HEK293 (cell line): ENCODE data around the gene CLECL1.

Experiments
- CTCF ChIA-PET: fragments of 350-600 bp; formaldehyde crosslinking; extraction: SDS; loops from one replicate; lab custom pipeline; 2021; ENCODE audit warnings: antibody characterized with exemption; lab: Yijun Ruan, JAX
- POLR2A ChIA-PET: fragments of 300-600 bp; formaldehyde crosslinking; extraction: SDS; loops from one replicate; lab custom pipeline; 2020; ENCODE audit warnings: antibody characterized with exemption, inconsistent platforms; lab: Yijun Ruan, JAX
- H3K27ac ChIP-seq: fragments of 200-500 bp; sonication (Bioruptor generic); 2 replicates; pipeline ENCODE4 v1.5.1; 2014; ENCODE audit warnings: low read depth, low read length, control low read depth, inconsistent platforms; ENCODE audit errors: extremely low read depth
- H3K36me3 ChIP-seq, 2 experiments: fragments of 200-500 bp in 1 of 2; sonication (Bioruptor generic) in 1 of 2; 1 replicate in 1 of 2; 2 replicates in 1 of 2; pipeline ENCODE4 v1.5.1; 2014 to 2017; ENCODE audit warnings: inconsistent platforms in 2 of 2, low read length in 2 of 2; ENCODE audit not compliant: control insufficient read depth in 2 of 2, insufficient read depth in 1 of 2
- H3K4me1 ChIP-seq: fragments of 200-500 bp; sonication (Bioruptor generic); 2 replicates; pipeline ENCODE4 v1.5.1; 2014; ENCODE audit warnings: mild to moderate bottlenecking, low read length, inconsistent platforms; ENCODE audit not compliant: control insufficient read depth, insufficient read depth
- H3K4me3 ChIP-seq: 2 replicates; pipeline ENCODE4 v1.5.1; 2011; ENCODE audit warnings: low read depth, mild to moderate bottlenecking, control low read depth, low read length, moderate library complexity
- H3K9me3 ChIP-seq: fragments of 200-500 bp; sonication (Bioruptor generic); 2 replicates; pipeline ENCODE4 v1.5.1; 2014; ENCODE audit warnings: low read depth, low read length, inconsistent platforms; ENCODE audit not compliant: control insufficient read depth, insufficient read depth
- HOXA7 ChIP-seq: sonication (generic); formaldehyde crosslinking; IDR thresholded peaks from 2 replicates; pipeline ENCODE4 v1.8.1; 2022; ENCODE audit warnings: missing genetic modification reagents, borderline replicate concordance
- OSR2 ChIP-seq: fragments of 450-650 bp; formaldehyde crosslinking; IDR thresholded peaks from 2 replicates; pipeline ENCODE4 v1.5.1; 2016; ENCODE audit warnings: missing biosample characterization, missing genetic modification characterization
- OVOL3 ChIP-seq: fragments of 450-650 bp; formaldehyde crosslinking; IDR thresholded peaks from 2 replicates; pipeline ENCODE4 v1.5.1; 2016; ENCODE audit warnings: missing biosample characterization, missing genetic modification characterization
- TCF7L2 ChIP-seq: IDR thresholded peaks from 2 replicates; pipeline ENCODE4 v1.6.1; 2011; ENCODE audit warnings: low read depth, mild to moderate bottlenecking, inconsistent platforms, low read length, moderate library complexity, borderline replicate concordance
- ZBTB17 ChIP-seq: fragments of 450-650 bp; formaldehyde crosslinking; IDR thresholded peaks from 2 replicates; pipeline ENCODE4 v1.5.1; 2016; ENCODE audit warnings: missing biosample characterization, missing genetic modification characterization
- ZBTB7A ChIP-seq: fragments of 450-650 bp; formaldehyde crosslinking; IDR thresholded peaks from 2 replicates; pipeline ENCODE4 v1.5.1; 2016; ENCODE audit warnings: low read depth, missing biosample characterization, missing genetic modification characterization
- ZNF140 ChIP-seq: fragments of 450-650 bp; formaldehyde crosslinking; IDR thresholded peaks from 2 replicates; pipeline ENCODE4 v1.5.1; 2016; ENCODE audit warnings: missing biosample characterization, missing genetic modification characterization
- ZNF155 ChIP-seq: fragments of 450-650 bp; formaldehyde crosslinking; IDR thresholded peaks from 2 replicates; pipeline ENCODE4 v1.5.1; 2016; ENCODE audit warnings: missing biosample characterization, missing genetic modification characterization
- ZNF16 ChIP-seq: fragments of 450-650 bp; formaldehyde crosslinking; IDR thresholded peaks from 2 replicates; pipeline ENCODE4 v1.5.1; 2016; ENCODE audit warnings: low read depth, missing biosample characterization, missing genetic modification characterization
- ZNF184 ChIP-seq: fragments of 450-650 bp; IDR thresholded peaks from 2 replicates; pipeline ENCODE4 v1.5.1; 2018; ENCODE audit warnings: missing biosample characterization, mild to moderate bottlenecking, missing genetic modification characterization
- ZNF311 ChIP-seq: fragments of 450-650 bp; formaldehyde crosslinking; IDR thresholded peaks from 2 replicates; pipeline ENCODE4 v1.5.1; 2017; ENCODE audit warnings: missing biosample characterization, missing genetic modification characterization, borderline replicate concordance
- ZNF324 ChIP-seq: fragments of 450-650 bp; formaldehyde crosslinking; IDR thresholded peaks from 2 replicates; pipeline ENCODE4 v1.5.1; 2016; ENCODE audit warnings: missing biosample characterization, missing genetic modification characterization
- ZNF366 ChIP-seq: fragments of 450-650 bp; formaldehyde crosslinking; conservative IDR thresholded peaks from 2 replicates; pipeline ENCODE4 v1.5.1; 2016; ENCODE audit warnings: missing biosample characterization, missing genetic modification characterization
- ZNF37A ChIP-seq: fragments of 450-650 bp; IDR thresholded peaks from 2 replicates; pipeline ENCODE4 v1.5.1; 2018; ENCODE audit warnings: missing biosample characterization, missing genetic modification characterization
- ZNF510 ChIP-seq: fragments of 450-650 bp; formaldehyde crosslinking; IDR thresholded peaks from 2 replicates; pipeline ENCODE4 v1.5.1; 2018; ENCODE audit warnings: mild to moderate bottlenecking, missing genetic modification characterization, missing biosample characterization; ENCODE audit not compliant: insufficient replicate concordance
- ZNF596 ChIP-seq: fragments of 450-650 bp; IDR thresholded peaks from 2 replicates; pipeline ENCODE4 v1.5.0; 2018; ENCODE audit warnings: missing biosample characterization, mild to moderate bottlenecking, missing genetic modification characterization, moderate library complexity
- ZNF610 ChIP-seq: fragments of 450-650 bp; formaldehyde crosslinking; IDR thresholded peaks from 2 replicates; pipeline ENCODE4 v1.5.1; 2016; ENCODE audit warnings: missing biosample characterization, missing genetic modification characterization, borderline replicate concordance
- ZNF629 ChIP-seq: fragments of 450-650 bp; formaldehyde crosslinking; IDR thresholded peaks from 2 replicates; pipeline ENCODE4 v1.5.1; 2017; ENCODE audit warnings: missing biosample characterization, missing genetic modification characterization
- ZNF837 ChIP-seq: fragments of 450-650 bp; formaldehyde crosslinking; IDR thresholded peaks from 2 replicates; pipeline ENCODE4 v1.5.1; 2016; ENCODE audit warnings: missing biosample characterization, missing genetic modification characterization
- TF ChIP-seq, protein P1 (sequence below): fragments of 450-650 bp; formaldehyde crosslinking; IDR thresholded peaks from 2 replicates; pipeline ENCODE4; 2016; ENCODE audit warnings: missing biosample characterization, missing genetic modification characterization
- TF ChIP-seq, protein P2 (sequence below): fragments of 450-650 bp; formaldehyde crosslinking; IDR thresholded peaks from 2 replicates; pipeline ENCODE4 v1.5.1; 2016; ENCODE audit warnings: missing biosample characterization, missing genetic modification characterization
- TF ChIP-seq, protein P3 (sequence below): fragments of 450-650 bp; formaldehyde crosslinking; IDR thresholded peaks from 2 replicates; pipeline ENCODE4 v1.5.1; 2016; ENCODE audit warnings: missing biosample characterization, missing genetic modification characterization

Gene CLECL1

DNA sequence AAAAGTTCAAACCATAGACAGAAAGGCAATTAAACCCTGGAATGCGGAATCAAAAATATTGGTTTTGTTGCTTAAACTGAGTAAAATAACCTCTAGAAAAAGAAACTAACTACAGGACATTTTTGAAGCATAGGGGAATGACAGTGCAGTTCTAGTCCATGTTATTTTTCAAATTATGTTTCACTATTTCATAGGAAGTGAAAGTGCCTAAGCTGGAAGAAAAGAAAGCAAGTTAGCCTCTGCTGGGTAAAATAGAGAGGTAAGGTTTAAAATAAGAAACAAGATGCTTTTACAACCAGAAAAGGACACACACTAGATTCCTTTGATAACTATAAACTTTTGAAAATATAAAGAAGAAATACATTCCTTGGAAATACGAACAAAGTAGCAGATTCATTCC, 1.1 kb downstream of the CLECL1 start:
- no peaks in the 10 kb centered on the region for H3K36me3 ChIP-seq
- no peaks in the 10 kb centered on the region for H3K9me3 ChIP-seq
- TF ChIP-seq ZBTB17 (tag by site-specific recombination) (no peak), ZNF155 (tag by site-specific recombination) (no peak), ZNF311 (tag by site-specific recombination) (no peak), TCF7L2 (no peak), ZNF324 (tag by site-specific recombination) (no peak), ZNF596 (tag by site-specific recombination) (no peak), ZNF140 (no peak), ZNF37A (tag by site-specific recombination) (no peak), ZNF629 (no peak), ZNF510 (tag by site-specific recombination) (no peak), ZNF366 (no peak), ZNF837 (no peak)
- TF ChIP-seq, protein P1, sequence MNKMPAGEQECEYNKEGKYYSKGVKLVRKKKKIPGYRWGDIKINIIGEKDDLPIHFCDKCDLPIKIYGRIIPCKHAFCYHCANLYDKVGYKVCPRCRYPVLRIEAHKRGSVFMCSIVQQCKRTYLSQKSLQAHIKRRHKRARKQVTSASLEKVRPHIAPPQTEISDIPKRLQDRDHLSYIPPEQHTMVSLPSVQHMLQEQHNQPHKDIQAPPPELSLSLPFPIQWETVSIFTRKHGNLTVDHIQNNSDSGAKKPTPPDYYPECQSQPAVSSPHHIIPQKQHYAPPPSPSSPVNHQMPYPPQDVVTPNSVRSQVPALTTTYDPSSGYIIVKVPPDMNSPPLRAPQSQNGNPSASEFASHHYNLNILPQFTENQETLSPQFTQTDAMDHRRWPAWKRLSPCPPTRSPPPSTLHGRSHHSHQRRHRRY: no peak
- TF ChIP-seq, all 188 proteins: peak for 0
- ChIA-PET POLR2A (no interaction called here), CTCF (no interaction called here)
- H3K4me3 ChIP-seq: no peak overlapping the region
- no peak overlapping the region for H3K27ac ChIP-seq
- no peaks in the 10 kb centered on the region for H3K4me1 ChIP-seq

DNA sequence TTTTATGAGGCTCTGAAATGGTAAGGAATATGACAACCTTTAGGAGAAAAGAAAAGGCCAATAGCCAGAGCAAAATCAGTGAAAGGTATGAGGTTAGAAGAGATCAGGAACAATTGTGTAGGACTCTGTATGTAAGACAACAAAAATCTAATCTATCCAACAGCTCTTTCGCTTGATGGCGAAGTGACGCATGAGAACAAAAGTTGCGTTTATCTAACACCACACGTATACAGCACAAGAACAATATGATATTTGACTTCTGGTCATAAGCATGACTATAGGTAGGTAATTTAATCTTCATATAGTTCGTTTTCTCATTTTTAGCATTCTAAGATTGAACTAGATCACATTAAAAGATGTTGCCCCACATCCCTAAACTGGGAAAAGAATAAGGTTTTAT, 1.5 kb downstream of the CLECL1 start:
- CTCF ChIA-PET: no interaction called here
- Histone ChIP-seq H3K4me3 (no peak overlapping the region), H3K9me3 (no peaks in the 10 kb centered on the region), H3K4me1 (no peaks in the 10 kb centered on the region), H3K27ac (no peak overlapping the region), H3K36me3 (no peaks in the 10 kb centered on the region)
- TF ChIP-seq ZBTB7A (tag by site-specific recombination) (no peak), HOXA7 (CRISPR knock-in tag) (no peak), ZNF184 (tag by site-specific recombination) (no peak), ZNF610 (tag by site-specific recombination) (no peak)
- POLR2A ChIA-PET: no interaction called here

DNA sequence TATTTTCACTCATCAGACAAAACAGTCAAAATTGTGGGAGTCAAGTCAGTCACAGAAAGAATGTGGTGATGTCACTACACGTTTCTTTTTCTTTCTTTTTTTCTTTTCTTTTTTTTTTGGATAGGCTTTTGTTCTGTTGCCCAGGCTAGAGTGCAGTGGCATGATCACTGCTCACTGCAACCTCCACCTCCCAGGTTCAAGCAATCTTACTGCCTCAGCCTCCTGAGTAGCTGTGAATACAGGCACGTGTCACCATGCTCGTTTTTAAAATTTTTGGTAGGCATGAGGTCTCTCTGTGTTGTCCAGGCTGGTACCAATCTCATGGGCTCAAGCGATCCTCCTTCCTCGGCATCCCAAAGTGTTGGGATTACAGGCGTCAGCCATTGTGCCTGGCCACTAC, 2.3 kb downstream of the CLECL1 start:
- no peak overlapping the region for H3K27ac ChIP-seq
- no peak overlapping the region for H3K4me3 ChIP-seq
- no peaks in the 10 kb centered on the region for H3K4me1 ChIP-seq
- ChIA-PET POLR2A (no interaction called here), CTCF (interaction anchor here (1.5 to 1.7 kb wide), 2 partner anchors 12 to 20 kb away, joined by 7 to 10 read pairs; no protein-coding TSS in a partner anchor)
- TF ChIP-seq OVOL3 (tag by site-specific recombination) (no peak), ZBTB7A (tag by site-specific recombination) (no peak), OSR2 (tag by site-specific recombination) (no peak), ZNF16 (tag by site-specific recombination) (no peak)
- TF ChIP-seq, protein P2, sequence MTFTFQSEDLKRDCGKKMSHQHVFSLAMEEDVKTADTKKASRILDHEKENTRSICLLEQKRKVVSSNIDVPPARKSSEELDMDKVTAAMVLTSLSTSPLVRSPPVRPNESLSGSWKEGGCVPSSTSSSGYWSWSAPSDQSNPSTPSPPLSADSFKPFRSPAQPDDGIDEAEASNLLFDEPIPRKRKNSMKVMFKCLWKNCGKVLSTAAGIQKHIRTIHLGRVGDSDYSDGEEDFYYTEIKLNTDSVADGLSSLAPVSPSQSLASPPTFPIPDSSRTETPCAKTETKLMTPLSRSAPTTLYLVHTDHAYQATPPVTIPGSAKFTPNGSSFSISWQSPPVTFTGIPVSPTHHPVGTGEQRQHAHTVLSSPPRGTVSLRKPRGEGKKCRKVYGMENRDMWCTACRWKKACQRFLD (tag by site-specific recombination): no peak
- TF ChIP-seq, protein P3, sequence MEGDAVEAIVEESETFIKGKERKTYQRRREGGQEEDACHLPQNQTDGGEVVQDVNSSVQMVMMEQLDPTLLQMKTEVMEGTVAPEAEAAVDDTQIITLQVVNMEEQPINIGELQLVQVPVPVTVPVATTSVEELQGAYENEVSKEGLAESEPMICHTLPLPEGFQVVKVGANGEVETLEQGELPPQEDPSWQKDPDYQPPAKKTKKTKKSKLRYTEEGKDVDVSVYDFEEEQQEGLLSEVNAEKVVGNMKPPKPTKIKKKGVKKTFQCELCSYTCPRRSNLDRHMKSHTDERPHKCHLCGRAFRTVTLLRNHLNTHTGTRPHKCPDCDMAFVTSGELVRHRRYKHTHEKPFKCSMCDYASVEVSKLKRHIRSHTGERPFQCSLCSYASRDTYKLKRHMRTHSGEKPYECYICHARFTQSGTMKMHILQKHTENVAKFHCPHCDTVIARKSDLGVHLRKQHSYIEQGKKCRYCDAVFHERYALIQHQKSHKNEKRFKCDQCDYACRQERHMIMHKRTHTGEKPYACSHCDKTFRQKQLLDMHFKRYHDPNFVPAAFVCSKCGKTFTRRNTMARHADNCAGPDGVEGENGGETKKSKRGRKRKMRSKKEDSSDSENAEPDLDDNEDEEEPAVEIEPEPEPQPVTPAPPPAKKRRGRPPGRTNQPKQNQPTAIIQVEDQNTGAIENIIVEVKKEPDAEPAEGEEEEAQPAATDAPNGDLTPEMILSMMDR (tag by site-specific recombination): no peak
- H3K36me3 ChIP-seq: no peaks in the 10 kb centered on the region
- no peaks in the 10 kb centered on the region for H3K9me3 ChIP-seq
